Activated naive CD8-positive, alpha-beta T cell treated with anti-CD3 and anti-CD28 coated beads for 36 hours (primary cell): Measurements from ENCODE around the gene TRIL. TPM values are rescaled to one million over a fixed set of nuclear protein-coding genes. Genes with fewer than 3 reads are reported as not detected.

Experiments used
- DNase-seq: peaks from one replicate; pipeline ENCODE4 v3.0.0; 2021
- H3K27ac Mint-ChIP-seq: one replicate; pipeline ENCODE4 v1.8.0; 2022; ENCODE audit warnings: mild to moderate bottlenecking, moderate library complexity, mixed read lengths
- H3K27me3 Mint-ChIP-seq: one replicate; pipeline ENCODE4 v1.8.0; 2022; ENCODE audit warnings: mild to moderate bottlenecking, mixed read lengths
- H3K36me3 Mint-ChIP-seq: one replicate; pipeline ENCODE4 v1.8.0; 2021; ENCODE audit warnings: mild to moderate bottlenecking, mixed read lengths
- H3K4me1 Mint-ChIP-seq: one replicate; pipeline ENCODE4 v1.8.0; 2021; ENCODE audit warnings: mixed read lengths
- H3K4me3 Mint-ChIP-seq: one replicate; pipeline ENCODE4 v1.8.0; 2022; ENCODE audit warnings: mild to moderate bottlenecking, moderate library complexity, mixed read lengths
- H3K9me3 Mint-ChIP-seq: one replicate; pipeline ENCODE4 v1.8.0; 2022; ENCODE audit warnings: mixed read lengths
- total RNA-seq, 2 experiments: library from RNA; stranded (reverse); gene quantifications; one replicate each; pipeline ENCODE4 v1.2.3, GENCODE V29; 2021

The TRIL gene
- not detected for total RNA-seq

DNA sequence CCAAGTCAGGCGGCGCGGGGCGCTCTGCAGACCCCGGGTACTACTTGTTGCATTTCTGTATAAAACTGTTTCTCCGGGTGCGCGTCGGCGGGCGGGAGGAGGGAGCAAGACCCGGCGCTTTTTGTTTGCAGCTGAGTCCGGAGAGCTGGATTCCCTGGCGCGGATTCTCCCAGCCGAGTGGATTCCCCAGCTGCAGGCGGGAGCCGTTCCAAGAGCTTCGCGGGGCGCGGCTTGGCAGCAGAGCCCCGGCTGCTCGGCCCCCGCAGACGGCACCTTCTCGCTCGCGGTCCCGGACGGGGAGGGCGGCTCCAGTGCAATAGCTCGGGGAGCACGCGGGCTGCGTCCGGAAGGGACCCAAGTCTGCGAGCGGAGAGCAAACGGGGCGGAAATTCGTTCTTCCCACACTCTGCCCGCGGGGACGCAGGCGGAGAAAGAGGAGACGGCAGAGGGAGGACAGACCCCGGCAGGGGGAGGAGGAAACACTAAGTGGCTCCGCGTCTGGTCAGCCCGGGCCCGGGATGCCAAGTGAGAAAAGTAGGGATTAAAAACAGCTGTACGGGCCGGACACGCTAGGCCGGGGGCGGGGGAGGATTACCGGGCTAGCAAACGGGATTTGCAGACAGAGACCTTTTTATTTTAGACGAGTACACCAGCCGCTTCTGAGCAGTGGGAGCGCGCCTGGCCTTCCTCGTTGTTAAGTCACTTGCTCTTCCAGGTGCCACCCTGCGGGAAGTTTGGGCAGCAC is at the start of gene TRIL:
TSS of gene TRIL (minus strand) at position 96 of the 745 bp plus-strand sequence. CDS start 284 bp downstream, outside the sequence.
- H3K9me3 Mint-ChIP-seq: no peaks in the 10 kb centered on the region
- H3K4me1 Mint-ChIP-seq: peaks cover 11% of the 10 kb centered on the region
- DNase-seq: peak; percentile 17
- peak within 1 kb of the TSS; percentile 29 for H3K4me3 Mint-ChIP-seq
- no peaks in the 10 kb centered on the region for H3K36me3 Mint-ChIP-seq
- peaks cover 75% of the 10 kb centered on the region for H3K27me3 Mint-ChIP-seq
- H3K27ac Mint-ChIP-seq: no peak within 1 kb of the TSS

GRCh38 chr7:29007127-29007526 is 49.0 kb upstream of the TRIL start:
- Mint-ChIP-seq H3K9me3 (no peaks in the 10 kb centered on the region), H3K36me3 (no peaks in the 10 kb centered on the region), H3K4me1 (no peaks in the 10 kb centered on the region), H3K4me3 (no peak overlapping the region), H3K27ac (no peak overlapping the region), H3K27me3 (peaks cover 10% of the 10 kb centered on the region)
- no peak for DNase-seq

DNA sequence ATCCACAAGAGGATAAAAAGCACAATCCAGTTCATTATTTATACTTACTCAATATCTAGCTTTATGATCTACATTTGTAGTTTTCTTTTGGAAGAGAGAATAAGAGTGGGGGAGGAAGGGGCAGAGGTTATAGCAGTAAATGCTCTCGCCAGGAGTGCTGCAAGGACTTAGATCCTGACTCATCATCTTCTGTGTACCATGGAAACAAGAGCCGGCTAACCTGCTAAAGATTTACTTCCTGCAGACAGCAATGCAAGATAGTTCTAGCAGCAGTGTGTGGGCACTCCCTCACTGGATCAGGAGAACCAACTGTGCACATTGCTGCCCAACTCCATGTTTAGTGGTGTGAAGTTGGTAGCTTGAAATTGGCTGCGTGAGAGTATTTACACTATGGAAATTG is 47.7 kb upstream of the TRIL start:
- Mint-ChIP-seq H3K27ac (no peak overlapping the region), H3K9me3 (no peaks in the 10 kb centered on the region), H3K36me3 (no peaks in the 10 kb centered on the region), H3K27me3 (peaks cover 10% of the 10 kb centered on the region), H3K4me1 (no peaks in the 10 kb centered on the region), H3K4me3 (no peak overlapping the region)
- DNase-seq: no peak

DNA sequence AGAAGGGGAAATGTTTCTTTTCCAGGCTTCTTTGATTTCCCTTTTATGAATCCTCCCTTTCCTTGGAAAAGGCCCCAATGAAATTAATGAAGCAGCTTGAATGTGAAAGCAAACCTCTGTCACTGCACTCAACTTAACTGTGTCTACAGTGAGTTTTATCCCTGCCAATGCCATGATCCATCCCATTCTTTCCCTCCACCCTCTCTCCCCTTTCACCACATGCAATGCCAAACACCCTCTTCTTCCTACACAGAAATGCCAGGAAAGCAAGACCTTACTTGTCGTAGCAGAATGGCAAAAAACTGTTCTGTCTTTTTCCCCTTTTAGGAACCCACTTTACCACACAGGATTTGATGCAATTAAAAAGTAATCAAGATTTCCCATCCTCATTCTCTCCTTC is 47.3 kb upstream of the TRIL start:
- Mint-ChIP-seq H3K4me1 (no peaks in the 10 kb centered on the region), H3K27me3 (peaks cover 10% of the 10 kb centered on the region), H3K9me3 (no peaks in the 10 kb centered on the region), H3K36me3 (no peaks in the 10 kb centered on the region), H3K27ac (no peak overlapping the region), H3K4me3 (no peak overlapping the region)
- DNase-seq: no peak

DNA sequence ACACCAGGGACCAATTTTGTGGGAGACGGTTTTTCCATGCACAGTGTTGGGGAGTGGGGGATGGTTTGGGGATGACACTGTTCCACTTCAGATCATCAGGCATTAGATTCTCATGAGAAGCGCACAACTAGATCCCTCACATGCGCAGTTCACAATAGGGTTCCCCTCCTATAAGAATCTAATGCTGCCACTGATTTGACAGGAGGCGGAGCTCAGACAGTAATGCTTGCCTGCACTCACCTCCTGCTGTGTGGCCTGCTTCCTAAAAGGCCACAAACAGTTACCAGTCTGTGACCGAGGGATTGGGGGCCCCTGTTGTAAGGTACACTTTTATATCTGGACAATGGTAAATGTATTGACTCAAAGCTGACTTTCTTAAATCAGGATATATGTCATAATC is 45.6 kb upstream of the TRIL start:
- Mint-ChIP-seq H3K36me3 (no peaks in the 10 kb centered on the region), H3K27ac (no peak overlapping the region), H3K4me3 (no peak overlapping the region), H3K27me3 (peaks cover 5% of the 10 kb centered on the region), H3K9me3 (no peaks in the 10 kb centered on the region), H3K4me1 (no peaks in the 10 kb centered on the region)
- DNase-seq: no peak

- Mint-ChIP-seq H3K9me3 (no peaks in the 10 kb centered on the region), H3K27ac (no peak overlapping the region), H3K4me1 (no peaks in the 10 kb centered on the region), H3K36me3 (no peaks in the 10 kb centered on the region), H3K4me3 (no peak overlapping the region), H3K27me3 (no peaks in the 10 kb centered on the region)
- no peak for DNase-seq
Observed at GRCh38 chr7:29000717-29001076, 42.6 kb upstream of the TRIL start.

DNA sequence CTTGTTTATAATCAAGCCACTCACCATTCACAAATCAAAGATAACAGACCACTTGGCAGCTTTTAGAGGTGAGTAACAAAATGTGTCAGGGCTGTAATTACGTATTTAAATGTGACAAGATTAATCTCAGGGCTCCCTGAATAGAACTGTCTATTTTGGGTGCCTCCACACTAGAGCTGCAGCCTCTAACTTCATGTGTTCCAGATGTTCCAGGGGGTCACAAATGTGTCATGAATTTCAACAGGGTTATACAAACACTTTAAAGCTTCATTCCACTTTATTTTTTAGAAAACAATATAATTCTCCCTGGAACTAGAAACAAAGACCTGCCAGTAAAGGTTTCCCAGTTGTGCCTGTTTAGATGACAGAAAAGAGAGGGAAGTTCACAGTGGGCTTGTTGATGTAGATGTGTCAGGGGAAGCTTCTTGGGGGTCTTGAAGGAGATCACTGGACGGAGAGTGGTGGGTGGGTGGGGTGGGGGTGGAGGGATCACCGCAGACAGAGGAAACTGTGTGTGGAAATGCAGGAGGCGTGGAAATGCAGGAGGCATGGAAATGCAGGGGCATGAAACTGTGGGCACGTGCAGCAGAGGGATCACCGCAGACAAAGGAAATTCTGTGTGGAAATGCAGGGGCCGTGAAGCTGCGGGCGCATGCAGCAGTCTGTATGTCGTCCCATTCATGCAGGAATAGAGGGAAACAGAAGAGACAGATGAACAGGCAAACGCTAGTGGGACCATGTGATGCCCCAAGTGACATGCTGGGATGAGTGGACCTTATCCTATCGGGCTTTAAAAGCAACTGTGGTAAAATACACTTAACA is 42.0 kb upstream of the TRIL start:
- no peak for DNase-seq
- no peak overlapping the region for H3K4me3 Mint-ChIP-seq
- H3K36me3 Mint-ChIP-seq: no peaks in the 10 kb centered on the region
- H3K4me1 Mint-ChIP-seq: no peaks in the 10 kb centered on the region
- H3K27ac Mint-ChIP-seq: no peak overlapping the region
- H3K9me3 Mint-ChIP-seq: no peaks in the 10 kb centered on the region
- H3K27me3 Mint-ChIP-seq: no peaks in the 10 kb centered on the region

GRCh38 chr7:28999427-28999826 is 41.3 kb upstream of the TRIL start:
- H3K9me3 Mint-ChIP-seq: no peaks in the 10 kb centered on the region
- no peak for DNase-seq
- H3K4me3 Mint-ChIP-seq: no peak overlapping the region
- no peaks in the 10 kb centered on the region for H3K27me3 Mint-ChIP-seq
- no peak overlapping the region for H3K27ac Mint-ChIP-seq
- H3K36me3 Mint-ChIP-seq: no peaks in the 10 kb centered on the region
- no peaks in the 10 kb centered on the region for H3K4me1 Mint-ChIP-seq

DNA sequence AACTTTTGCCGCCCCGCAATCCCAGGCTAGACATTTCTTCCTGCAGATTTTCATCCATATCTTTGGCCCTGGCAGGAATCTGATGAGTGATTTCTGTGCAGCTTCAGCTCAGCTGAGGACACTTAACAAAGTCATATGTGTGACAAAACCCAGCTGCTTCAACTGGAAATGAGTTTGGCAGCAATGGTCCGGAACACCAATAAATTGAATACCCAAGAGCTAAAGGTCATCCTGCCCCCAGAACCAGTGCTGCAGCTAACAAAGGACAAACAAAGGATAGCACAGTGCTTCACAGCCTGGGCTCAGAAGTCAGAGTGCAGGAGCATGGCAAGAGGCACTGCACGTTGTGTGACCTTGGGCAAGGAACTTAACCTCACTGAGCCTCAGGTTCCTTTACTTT is 40.0 kb upstream of the TRIL start:
- no peak overlapping the region for H3K27ac Mint-ChIP-seq
- H3K27me3 Mint-ChIP-seq: no peaks in the 10 kb centered on the region
- H3K4me1 Mint-ChIP-seq: no peaks in the 10 kb centered on the region
- H3K4me3 Mint-ChIP-seq: no peak overlapping the region
- DNase-seq: no peak
- H3K9me3 Mint-ChIP-seq: no peaks in the 10 kb centered on the region
- H3K36me3 Mint-ChIP-seq: no peaks in the 10 kb centered on the region

DNA sequence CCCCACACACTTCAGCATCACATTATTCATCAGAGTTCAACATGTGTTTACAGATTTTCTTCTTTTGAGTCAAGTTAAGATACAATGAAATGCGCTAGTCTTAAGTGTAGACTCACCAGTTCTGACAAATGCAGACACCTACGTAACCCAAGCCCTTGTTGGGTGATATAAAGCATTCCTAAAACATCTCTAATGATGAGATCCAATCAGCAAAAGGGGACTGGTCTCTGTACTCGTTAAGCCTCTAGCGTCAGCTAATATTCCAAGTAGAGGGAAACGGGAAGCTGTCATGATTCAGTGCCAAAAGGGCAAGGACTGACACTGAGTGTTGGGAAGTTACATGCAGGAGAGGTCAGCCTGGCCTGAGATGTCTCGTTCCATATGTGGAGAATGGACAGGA is 38.7 kb upstream of the TRIL start:
- no peaks in the 10 kb centered on the region for H3K36me3 Mint-ChIP-seq
- no peaks in the 10 kb centered on the region for H3K27me3 Mint-ChIP-seq
- no peak overlapping the region for H3K27ac Mint-ChIP-seq
- H3K4me1 Mint-ChIP-seq: no peaks in the 10 kb centered on the region
- DNase-seq: no peak
- H3K9me3 Mint-ChIP-seq: no peaks in the 10 kb centered on the region
- no peak overlapping the region for H3K4me3 Mint-ChIP-seq

- Mint-ChIP-seq H3K27ac (no peak overlapping the region), H3K4me3 (no peak overlapping the region), H3K36me3 (no peaks in the 10 kb centered on the region), H3K4me1 (no peaks in the 10 kb centered on the region), H3K27me3 (peaks cover 6% of the 10 kb centered on the region), H3K9me3 (no peaks in the 10 kb centered on the region)
- no peak for DNase-seq
Observed at GRCh38 chr7:28993371-28993770, 35.2 kb upstream of the TRIL start.

GRCh38 chr7:28992798-28993197 is 34.7 kb upstream of the TRIL start:
- peaks cover 10% of the 10 kb centered on the region for H3K27me3 Mint-ChIP-seq
- no peak overlapping the region for H3K4me3 Mint-ChIP-seq
- H3K9me3 Mint-ChIP-seq: no peaks in the 10 kb centered on the region
- H3K36me3 Mint-ChIP-seq: no peaks in the 10 kb centered on the region
- no peak for DNase-seq
- H3K27ac Mint-ChIP-seq: no peak overlapping the region
- H3K4me1 Mint-ChIP-seq: no peaks in the 10 kb centered on the region

DNA sequence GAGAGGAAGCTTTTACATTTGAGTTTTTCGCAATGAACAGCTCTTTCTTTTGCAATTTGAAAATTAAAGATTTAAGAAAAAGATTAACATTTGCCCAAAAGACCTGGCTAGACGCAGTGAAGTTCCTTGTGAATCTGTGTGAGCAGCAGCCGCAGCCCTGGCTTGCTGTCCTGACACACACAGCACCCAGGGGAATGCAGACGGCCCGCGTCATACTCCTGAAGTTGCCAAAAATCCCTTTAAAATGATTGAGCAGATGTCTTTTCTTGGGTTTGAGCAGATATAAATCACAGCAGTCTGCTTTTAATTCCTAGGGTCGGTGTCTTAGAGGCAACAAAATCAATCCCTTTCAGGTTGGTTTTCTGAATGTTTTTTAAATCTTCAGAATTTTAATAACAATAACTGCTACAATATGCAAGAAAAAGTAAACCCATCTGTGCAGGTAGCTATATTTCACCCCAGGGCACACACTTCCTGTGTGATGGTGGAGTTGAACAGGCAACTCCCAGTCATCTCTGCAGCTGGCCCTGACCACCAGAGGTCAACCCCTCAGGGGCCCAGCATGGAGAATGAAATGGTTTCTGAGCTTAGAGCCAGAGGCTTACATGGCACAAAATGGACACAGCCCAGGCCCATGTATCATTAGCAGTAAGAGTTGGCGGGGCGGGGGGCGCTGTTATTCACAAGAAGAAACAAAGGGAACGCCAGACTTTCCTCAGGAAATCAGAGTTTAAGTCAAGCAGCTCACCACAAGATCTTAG is 32.2 kb upstream of the TRIL start:
- H3K27ac Mint-ChIP-seq: no peak overlapping the region
- no peak for DNase-seq
- H3K36me3 Mint-ChIP-seq: no peaks in the 10 kb centered on the region
- H3K27me3 Mint-ChIP-seq: peaks cover 15% of the 10 kb centered on the region
- H3K4me1 Mint-ChIP-seq: no peaks in the 10 kb centered on the region
- H3K9me3 Mint-ChIP-seq: no peaks in the 10 kb centered on the region
- no peak overlapping the region for H3K4me3 Mint-ChIP-seq

- no peaks in the 10 kb centered on the region for H3K4me1 Mint-ChIP-seq
- peaks cover 15% of the 10 kb centered on the region for H3K27me3 Mint-ChIP-seq
- no peaks in the 10 kb centered on the region for H3K36me3 Mint-ChIP-seq
- no peak for DNase-seq
- no peak overlapping the region for H3K27ac Mint-ChIP-seq
- H3K4me3 Mint-ChIP-seq: no peak overlapping the region
- no peaks in the 10 kb centered on the region for H3K9me3 Mint-ChIP-seq
Observed at GRCh38 chr7:28989211-28989980, 31.3 kb upstream of the TRIL start.

GRCh38 chr7:28988810-28989209 is 30.7 kb upstream of the TRIL start:
- DNase-seq: no peak
- Mint-ChIP-seq H3K4me3 (no peak overlapping the region), H3K36me3 (no peaks in the 10 kb centered on the region), H3K9me3 (no peaks in the 10 kb centered on the region), H3K27ac (no peak overlapping the region), H3K4me1 (no peaks in the 10 kb centered on the region), H3K27me3 (peaks cover 20% of the 10 kb centered on the region)
